K562 (cell line): Measurements from ENCODE around the gene UBAP1L. TPM values are rescaled to one million over a fixed set of nuclear protein-coding genes. Genes with fewer than 3 reads are reported as not detected.

Source experiments
- ATF1 ChIP-seq, 2 experiments: fragments of 450-650 bp in 1 of 2; IDR thresholded peaks; 2 replicates each; pipeline ENCODE4 v1.6.1; 2016; ENCODE audit warnings: missing compliant biosample characterization in 1 of 2, missing genetic modification characterization in 1 of 2
- ATF3 ChIP-seq, 2 experiments: fragments of 450-650 bp in 1 of 2; sonication (generic) in 1 of 2; formaldehyde crosslinking in 1 of 2; IDR thresholded peaks in 1 of 2; conservative IDR thresholded peaks in 1 of 2; 2 replicates each; pipeline versions ENCODE4 v1.6.1 to v1.8.1; 2016 to 2023; ENCODE audit warnings: mild to moderate bottlenecking in 2 of 2, moderate library complexity in 2 of 2, inconsistent platforms in 1 of 2, missing genetic modification reagents in 1 of 2
- BRD4 ChIP-seq: fragments of 200-600 bp; sonication (generic); IDR thresholded peaks from 2 replicates; pipeline ENCODE4 v1.6.1; 2017; ENCODE audit warnings: inconsistent platforms
- CTBP1 ChIP-seq: fragments of 450-650 bp; IDR thresholded peaks from 2 replicates; pipeline ENCODE4 v1.6.1; 2016; ENCODE audit warnings: borderline replicate concordance
- FOXK2 ChIP-seq, 2 experiments: fragments of 450-650 bp; IDR thresholded peaks in 1 of 2; conservative IDR thresholded peaks in 1 of 2; 2 replicates each; pipeline ENCODE4 v1.6.1; 2016; ENCODE audit warnings: low read depth in 2 of 2, mild to moderate bottlenecking in 1 of 2
- GABPA ChIP-seq: fragments of 200-800 bp; sonication (Bioruptor generic); conservative IDR thresholded peaks from 2 replicates; pipeline ENCODE4 v1.6.1; 2016; ENCODE audit warnings: low read depth, missing genetic modification characterization, missing compliant biosample characterization
- LCOR ChIP-seq: sonication (generic); formaldehyde crosslinking; IDR thresholded peaks from 2 replicates; pipeline ENCODE4 v1.8.0; 2022; ENCODE audit warnings: mild to moderate bottlenecking, missing genetic modification reagents
- RBM25 ChIP-seq: fragments of 200-400 bp; formaldehyde crosslinking; IDR thresholded peaks from 2 replicates; pipeline ENCODE4 v1.6.1; 2018; ENCODE audit warnings: low read length, low read depth, moderate library complexity; ENCODE audit not compliant: severe bottlenecking
- TAF1 ChIP-seq: IDR thresholded peaks from 2 replicates; pipeline ENCODE4 v1.6.1; 2011; ENCODE audit warnings: mild to moderate bottlenecking, low read length, moderate library complexity; ENCODE audit not compliant: insufficient read depth, control insufficient read depth, severe bottlenecking; ENCODE audit errors: extremely low read depth
- TEAD4 ChIP-seq, 2 experiments: sonication (generic) in 1 of 2; formaldehyde crosslinking in 1 of 2; IDR thresholded peaks; 2 replicates each; pipeline versions ENCODE4 v1.6.1 to v1.8.0; 2012 to 2022; ENCODE audit warnings: borderline replicate concordance in 1 of 2, inconsistent platforms in 1 of 2, low read length in 1 of 2, mild to moderate bottlenecking in 1 of 2, missing genetic modification reagents in 1 of 2
- polyA plus RNA-seq, 8 experiments: library from polyadenylated mRNA; depleted of rRNA in 4 of 8; stranded (reverse) in 5 of 8; unstranded in 3 of 8; fragments of >200 nt; fragmentation: Nextera tagmentation in 2 of 8; fragmentation: Illumina TruSeq in 1 of 8; extraction: Ambion mirVana in 2 of 8; extraction: Trizol in 1 of 8; gene quantifications; 2 replicates each; pipeline versions ENCODE4 v1.2.1 to v1.2.3, GENCODE V29; 2011 to 2014; ENCODE audit warnings: inconsistent platforms in 1 of 8, missing spikeins in 1 of 8
- total RNA-seq, 7 experiments: library from RNA; depleted of rRNA in 6 of 7; stranded (reverse); fragments of >200 nt in 6 of 7; fragmentation: Illumina TruSeq in 2 of 7; extraction: Trizol in 2 of 7; gene quantifications; 2 replicates each; pipeline versions ENCODE4 v1.2.1 to v1.2.3, GENCODE V29; 2011 to 2021; ENCODE audit warnings: low replicate concordance in 1 of 7
- TF ChIP-seq, protein P1 (sequence below): IDR thresholded peaks from 2 replicates; pipeline ENCODE4 v1.6.1; 2012; ENCODE audit warnings: low read depth, low read length, improper control_type of control experiment, borderline replicate concordance
- TF ChIP-seq, protein P2 (sequence below): fragments of 450-650 bp; IDR thresholded peaks from 2 replicates; pipeline ENCODE4 v1.6.1; 2016; ENCODE audit warnings: mild to moderate bottlenecking
- TF ChIP-seq, protein P3 (sequence below): fragments of 200-800 bp; sonication (Bioruptor generic); IDR thresholded peaks from 2 replicates; pipeline ENCODE4 v1.6.1; 2017; ENCODE audit warnings: missing genetic modification characterization, missing compliant biosample characterization
- TF ChIP-seq, protein P4 (sequence below): fragments of 450-650 bp; IDR thresholded peaks from 2 replicates; pipeline ENCODE4 v1.6.1; 2016
- TF ChIP-seq, protein P5 (sequence below): fragments of 450-650 bp; formaldehyde crosslinking; IDR thresholded peaks from 2 replicates; pipeline ENCODE4 v1.4.0; 2020; ENCODE audit warnings: mild to moderate bottlenecking, moderate library complexity

The UBAP1L gene
- total and polyA plus RNA-seq, 9 of the 15 experiments (the other 6 are each of a cell fraction or from before 2014, with no cell fraction given): 0.16 to 0.71 (median 0.41) TPM; not detected in 2

GRCh38 chr15:65133548-65134200, 18.7 kb upstream of the UBAP1L start, which contains the start of gene PDCD7 (continued):
- TF ChIP-seq, protein P1, sequence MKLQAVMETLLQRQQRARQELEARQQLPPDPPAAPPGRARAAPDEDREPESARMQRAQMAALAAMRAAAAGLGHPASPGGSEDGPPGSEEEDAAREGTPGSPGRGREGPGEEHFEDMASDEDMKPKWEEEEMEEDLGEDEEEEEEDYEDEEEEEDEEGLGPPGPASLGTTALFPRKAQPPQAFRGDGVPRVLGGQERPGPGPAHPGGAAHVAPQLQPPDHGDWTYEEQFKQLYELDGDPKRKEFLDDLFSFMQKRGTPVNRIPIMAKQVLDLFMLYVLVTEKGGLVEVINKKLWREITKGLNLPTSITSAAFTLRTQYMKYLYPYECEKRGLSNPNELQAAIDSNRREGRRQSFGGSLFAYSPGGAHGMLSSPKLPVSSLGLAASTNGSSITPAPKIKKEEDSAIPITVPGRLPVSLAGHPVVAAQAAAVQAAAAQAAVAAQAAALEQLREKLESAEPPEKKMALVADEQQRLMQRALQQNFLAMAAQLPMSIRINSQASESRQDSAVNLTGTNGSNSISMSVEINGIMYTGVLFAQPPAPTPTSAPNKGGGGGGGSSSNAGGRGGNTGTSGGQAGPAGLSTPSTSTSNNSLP: no peak
- TF ChIP-seq, protein P2, sequence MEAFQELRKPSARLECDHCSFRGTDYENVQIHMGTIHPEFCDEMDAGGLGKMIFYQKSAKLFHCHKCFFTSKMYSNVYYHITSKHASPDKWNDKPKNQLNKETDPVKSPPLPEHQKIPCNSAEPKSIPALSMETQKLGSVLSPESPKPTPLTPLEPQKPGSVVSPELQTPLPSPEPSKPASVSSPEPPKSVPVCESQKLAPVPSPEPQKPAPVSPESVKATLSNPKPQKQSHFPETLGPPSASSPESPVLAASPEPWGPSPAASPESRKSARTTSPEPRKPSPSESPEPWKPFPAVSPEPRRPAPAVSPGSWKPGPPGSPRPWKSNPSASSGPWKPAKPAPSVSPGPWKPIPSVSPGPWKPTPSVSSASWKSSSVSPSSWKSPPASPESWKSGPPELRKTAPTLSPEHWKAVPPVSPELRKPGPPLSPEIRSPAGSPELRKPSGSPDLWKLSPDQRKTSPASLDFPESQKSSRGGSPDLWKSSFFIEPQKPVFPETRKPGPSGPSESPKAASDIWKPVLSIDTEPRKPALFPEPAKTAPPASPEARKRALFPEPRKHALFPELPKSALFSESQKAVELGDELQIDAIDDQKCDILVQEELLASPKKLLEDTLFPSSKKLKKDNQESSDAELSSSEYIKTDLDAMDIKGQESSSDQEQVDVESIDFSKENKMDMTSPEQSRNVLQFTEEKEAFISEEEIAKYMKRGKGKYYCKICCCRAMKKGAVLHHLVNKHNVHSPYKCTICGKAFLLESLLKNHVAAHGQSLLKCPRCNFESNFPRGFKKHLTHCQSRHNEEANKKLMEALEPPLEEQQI: 0 out of 2 replicates have a peak, but pooled peaks have one; percentile 33
- TF ChIP-seq LCOR (CRISPR knock-in tag): no peak
- peak; percentile 84 to 88; a peak in 2 of 4 replicates for TF ChIP-seq FOXK2 (conservative IDR thresholded peaks at IDR 0.05 in 1 of 2, IDR thresholded peaks at IDR 0.05 in 1 of 2; ENCODE audit: low read depth in 2 of 2)
- TF ChIP-seq GABPA (tag): peak; percentile 96
- TF ChIP-seq RBM25: peak; percentile 85
- peak; percentile 92 for TF ChIP-seq ATF1 (CRISPR knock-in tag; IDR thresholded peaks at IDR 0.05)
- peak; percentile 98 for TF ChIP-seq ATF1 (tag; IDR thresholded peaks at IDR 0.05)
- peak; percentile 94 for TF ChIP-seq TAF1
- no peak for TF ChIP-seq BRD4
- no peak for TF ChIP-seq ATF3 (IDR thresholded peaks at IDR 0.05)
- no peak for TF ChIP-seq ATF3 (CRISPR knock-in tag; conservative IDR thresholded peaks at IDR 0.05)
- TF ChIP-seq CTBP1: peak; percentile 44; the same call in 1 of the 2 replicates
- TF ChIP-seq, protein P3, sequence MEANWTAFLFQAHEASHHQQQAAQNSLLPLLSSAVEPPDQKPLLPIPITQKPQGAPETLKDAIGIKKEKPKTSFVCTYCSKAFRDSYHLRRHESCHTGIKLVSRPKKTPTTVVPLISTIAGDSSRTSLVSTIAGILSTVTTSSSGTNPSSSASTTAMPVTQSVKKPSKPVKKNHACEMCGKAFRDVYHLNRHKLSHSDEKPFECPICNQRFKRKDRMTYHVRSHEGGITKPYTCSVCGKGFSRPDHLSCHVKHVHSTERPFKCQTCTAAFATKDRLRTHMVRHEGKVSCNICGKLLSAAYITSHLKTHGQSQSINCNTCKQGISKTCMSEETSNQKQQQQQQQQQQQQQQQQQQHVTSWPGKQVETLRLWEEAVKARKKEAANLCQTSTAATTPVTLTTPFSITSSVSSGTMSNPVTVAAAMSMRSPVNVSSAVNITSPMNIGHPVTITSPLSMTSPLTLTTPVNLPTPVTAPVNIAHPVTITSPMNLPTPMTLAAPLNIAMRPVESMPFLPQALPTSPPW (CRISPR knock-in tag): peak; percentile 89
- TF ChIP-seq, protein P4, sequence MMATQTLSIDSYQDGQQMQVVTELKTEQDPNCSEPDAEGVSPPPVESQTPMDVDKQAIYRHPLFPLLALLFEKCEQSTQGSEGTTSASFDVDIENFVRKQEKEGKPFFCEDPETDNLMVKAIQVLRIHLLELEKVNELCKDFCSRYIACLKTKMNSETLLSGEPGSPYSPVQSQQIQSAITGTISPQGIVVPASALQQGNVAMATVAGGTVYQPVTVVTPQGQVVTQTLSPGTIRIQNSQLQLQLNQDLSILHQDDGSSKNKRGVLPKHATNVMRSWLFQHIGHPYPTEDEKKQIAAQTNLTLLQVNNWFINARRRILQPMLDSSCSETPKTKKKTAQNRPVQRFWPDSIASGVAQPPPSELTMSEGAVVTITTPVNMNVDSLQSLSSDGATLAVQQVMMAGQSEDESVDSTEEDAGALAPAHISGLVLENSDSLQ: peak; percentile 79
- TF ChIP-seq, protein P5, sequence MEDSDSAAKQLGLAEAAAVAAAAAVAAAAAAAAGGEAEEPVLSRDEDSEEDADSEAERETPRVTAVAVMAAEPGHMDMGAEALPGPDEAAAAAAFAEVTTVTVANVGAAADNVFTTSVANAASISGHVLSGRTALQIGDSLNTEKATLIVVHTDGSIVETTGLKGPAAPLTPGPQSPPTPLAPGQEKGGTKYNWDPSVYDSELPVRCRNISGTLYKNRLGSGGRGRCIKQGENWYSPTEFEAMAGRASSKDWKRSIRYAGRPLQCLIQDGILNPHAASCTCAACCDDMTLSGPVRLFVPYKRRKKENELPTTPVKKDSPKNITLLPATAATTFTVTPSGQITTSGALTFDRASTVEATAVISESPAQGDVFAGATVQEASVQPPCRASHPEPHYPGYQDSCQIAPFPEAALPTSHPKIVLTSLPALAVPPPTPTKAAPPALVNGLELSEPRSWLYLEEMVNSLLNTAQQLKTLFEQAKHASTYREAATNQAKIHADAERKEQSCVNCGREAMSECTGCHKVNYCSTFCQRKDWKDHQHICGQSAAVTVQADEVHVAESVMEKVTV (CRISPR knock-in tag): no peak
- peak; percentile 35; the same call in 1 of the 2 replicates for TF ChIP-seq TEAD4 (IDR thresholded peaks at IDR 0.05; ENCODE audit: low read length)
- no peak for TF ChIP-seq TEAD4 (CRISPR knock-in tag; IDR thresholded peaks at IDR 0.05; ENCODE audit: borderline replicate concordance)
